CD14-positive monocyte (primary cell): ENCODE measurements around the gene TAS2R9. TPM values are rescaled to one million over a fixed set of nuclear protein-coding genes. Genes with fewer than 3 reads are reported as not detected.

Experiments
- DNase-seq, 3 donors: peaks; one replicate each; pipeline ENCODE4 v3.0.0-alpha.2; 2011 to 2022
- H2AFZ ChIP-seq: 2 replicates; pipeline ENCODE4 v1.6.0; 2012; ENCODE audit warnings: mild to moderate bottlenecking, low read depth, low read length, inconsistent platforms; ENCODE audit not compliant: insufficient read depth, poor library complexity, severe bottlenecking
- H3K27ac ChIP-seq, 2 donors: 1 replicate in 1 of 2; 2 replicates in 1 of 2; pipeline ENCODE4 v1.5.1; 2012 to 2013; ENCODE audit warnings: low read length in 2 of 2, control low read depth in 1 of 2, inconsistent platforms in 1 of 2, low read depth in 1 of 2, mild to moderate bottlenecking in 1 of 2
- H3K27me3 ChIP-seq, 2 donors: one replicate each; pipeline versions ENCODE4 v1.6.0 to v1.6.1; 2011 to 2013; ENCODE audit warnings: low read length in 2 of 2; ENCODE audit not compliant: control insufficient read depth in 2 of 2, insufficient read depth in 2 of 2
- H3K36me3 ChIP-seq, 2 donors: replicated peaks in 1 of 2; 1 replicate in 1 of 2; 2 replicates in 1 of 2; pipeline versions ENCODE4 v1.5.1 to v1.6.1; 2012 to 2013; ENCODE audit warnings: low read length in 2 of 2, control low read depth in 1 of 2, inconsistent platforms in 1 of 2, mild to moderate bottlenecking in 1 of 2; ENCODE audit not compliant: insufficient read depth in 2 of 2, control insufficient read depth in 1 of 2
- H3K4me1 ChIP-seq, 2 donors: 1 replicate in 1 of 2; 2 replicates in 1 of 2; pipeline versions ENCODE4 v1.5.1 to v1.6.1; 2012 to 2013; ENCODE audit warnings: low read length in 2 of 2, control low read depth in 1 of 2, inconsistent platforms in 1 of 2, mild to moderate bottlenecking in 1 of 2, moderate library complexity in 1 of 2; ENCODE audit not compliant: insufficient read depth in 2 of 2, control insufficient read depth in 1 of 2
- H3K4me2 ChIP-seq: replicated peaks from 2 replicates; pipeline ENCODE3; 2012; ENCODE audit warnings: low read length, moderate library complexity, mild to moderate bottlenecking; ENCODE audit not compliant: poor library complexity, severe bottlenecking; ENCODE audit errors: extremely low read depth
- H3K4me3 ChIP-seq, 3 experiments: fragments of 200-600 bp in 1 of 3; sonication (generic) in 1 of 3; replicated peaks in 1 of 3; 1 replicate in 2 of 3; 2 replicates in 1 of 3; pipeline ENCODE4 v1.5.1; 2011 to 2013; ENCODE audit warnings: low read length in 3 of 3, mild to moderate bottlenecking in 3 of 3, control low read depth in 2 of 3, low read depth in 2 of 3, inconsistent platforms in 1 of 3, moderate library complexity in 1 of 3
- H3K79me2 ChIP-seq: 2 replicates; pipeline ENCODE4 v1.6.0; 2012; ENCODE audit warnings: mild to moderate bottlenecking, control low read depth, inconsistent platforms, low read length, moderate library complexity; ENCODE audit not compliant: insufficient read depth
- H3K9ac ChIP-seq: 2 replicates; pipeline ENCODE4 v1.6.0; 2017; ENCODE audit warnings: low read length, mild to moderate bottlenecking; ENCODE audit not compliant: insufficient read depth, poor library complexity, severe bottlenecking
- H3K9me3 ChIP-seq, 2 donors: replicated peaks in 1 of 2; 1 replicate in 1 of 2; 2 replicates in 1 of 2; pipeline versions ENCODE4 v1.5.1 to v1.6.1; 2012 to 2013; ENCODE audit warnings: low read length in 2 of 2, control low read depth in 1 of 2; ENCODE audit not compliant: control insufficient read depth in 1 of 2, insufficient read depth in 1 of 2
- H4K20me1 ChIP-seq: 2 replicates; pipeline ENCODE4 v1.6.0; 2012; ENCODE audit warnings: mild to moderate bottlenecking, low read length, control low read depth, moderate library complexity; ENCODE audit not compliant: insufficient read depth
- H3K27ac Mint-ChIP-seq, 7 donors: one replicate each; pipeline ENCODE4 v1.8.0; 2020; ENCODE audit warnings: mild to moderate bottlenecking in 7 of 7, mixed read lengths in 7 of 7, moderate library complexity in 6 of 7, inconsistent platforms in 2 of 7
- H3K27me3 Mint-ChIP-seq, 3 donors: one replicate each; pipeline ENCODE4 v1.8.0; 2021 to 2022; ENCODE audit warnings: low read depth in 3 of 3, mild to moderate bottlenecking in 3 of 3, mixed read lengths in 3 of 3, moderate library complexity in 3 of 3, inconsistent platforms in 1 of 3
- H3K36me3 Mint-ChIP-seq, 2 donors: one replicate each; pipeline ENCODE4 v1.8.0; 2020; ENCODE audit warnings: mixed read lengths in 2 of 2, inconsistent platforms in 1 of 2, mild to moderate bottlenecking in 1 of 2
- H3K4me1 Mint-ChIP-seq: one replicate; pipeline ENCODE4 v1.8.0; 2020; ENCODE audit warnings: mild to moderate bottlenecking, mixed read lengths
- H3K4me3 Mint-ChIP-seq, 2 donors: one replicate each; pipeline ENCODE4 v1.8.0; 2020; ENCODE audit warnings: mild to moderate bottlenecking in 2 of 2, mixed read lengths in 2 of 2, moderate library complexity in 1 of 2
- H3K9me3 Mint-ChIP-seq, 7 donors: one replicate each; pipeline ENCODE4 v1.8.0; 2020 to 2022; ENCODE audit warnings: mixed read lengths in 7 of 7, mild to moderate bottlenecking in 6 of 7, moderate library complexity in 6 of 7, inconsistent platforms in 2 of 7
- CTCF ChIP-seq: fragments of 200-600 bp; IDR thresholded peaks from one replicate; pipeline ENCODE4 v1.8.0; 2022; ENCODE audit warnings: antibody characterized with exemption, mild to moderate bottlenecking
- WGBS: methylation state at CpG from one replicate; pipeline ENCODE4 v1.1.5; 2013; ENCODE audit warnings: missing lambda C conversion rate; ENCODE audit not compliant: insufficient coverage; 5-methylcytosine and 5-hydroxymethylcytosine counted together
- intact Hi-C, 2 donors: fragments of 100-400 bp; cut with micrococcal nuclease; formaldehyde crosslinking; loops; one replicate each; pipeline versions ENCODE4 v1.15.0 to v1.15.1; 2023
- polyA plus RNA-seq, 3 donors: library from polyadenylated mRNA; depleted of rRNA in 1 of 3; unstranded in 2 of 3; stranded (reverse) in 1 of 3; fragments of 300-500 nt in 2 of 3; fragments of >200 nt in 1 of 3; fragmentation: Illumina TruSeq in 2 of 3; gene quantifications; 1 replicate in 2 of 3; 2 replicates in 1 of 3; pipeline ENCODE4 v1.2.3, GENCODE V29; 2012 to 2021

TAS2R9 gene
- polyA plus RNA-seq, 3 donors, result not detected

DNA sequence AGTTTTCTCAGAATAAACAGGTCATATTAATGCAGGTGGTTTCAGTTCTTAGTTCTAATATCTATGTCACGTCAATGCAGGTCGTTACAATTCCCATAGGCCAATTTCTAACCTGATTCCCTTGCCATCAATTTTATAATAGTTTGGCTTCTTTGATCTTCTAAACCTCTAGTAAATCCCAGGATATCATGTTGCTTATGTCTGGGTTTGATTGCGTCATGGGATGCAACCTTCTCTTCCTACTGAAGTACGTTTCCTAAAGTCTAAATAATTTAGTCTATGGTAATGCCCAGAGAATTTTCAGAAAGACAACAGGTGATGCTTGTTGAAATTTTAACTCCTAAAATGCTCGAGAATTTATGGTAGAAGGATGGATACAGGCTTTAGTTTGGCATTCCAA, 26.7 kb downstream of the TAS2R9 start:
- Mint-ChIP-seq H3K27me3 (peaks cover 0 to 1% (median 0%) of the 10 kb centered on the region in 3 donors), H3K4me3 (no peak overlapping the region), H3K36me3 (no peaks in the 10 kb centered on the region), H3K4me1 (no peaks in the 10 kb centered on the region), H3K9me3 (peaks cover 0 to 6% (median 0%) of the 10 kb centered on the region in 7 donors), H3K27ac (no peak overlapping the region)
- H3K79me2 ChIP-seq, result no peaks in the 10 kb centered on the region
- no peaks in the 10 kb centered on the region for H4K20me1 ChIP-seq
- no peak for TF ChIP-seq CTCF
- 83% methylated on average over 1 of the region's 5 CpGs for WGBS
- intact Hi-C loops, result no loop called here
- no peak overlapping the region for H3K4me3 ChIP-seq
- no peaks in the 10 kb centered on the region for H3K27me3 ChIP-seq
- H3K4me1 ChIP-seq, result no peaks in the 10 kb centered on the region
- H3K4me2 ChIP-seq, result no peak overlapping the region
- H2AFZ ChIP-seq, result no peak overlapping the region
- H3K9me3 ChIP-seq, result no peaks in the 10 kb centered on the region
- no peak overlapping the region for H3K9ac ChIP-seq
- no peak overlapping the region for H3K27ac ChIP-seq
- no peak for DNase-seq
- H3K36me3 ChIP-seq, result no peaks in the 10 kb centered on the region

DNA sequence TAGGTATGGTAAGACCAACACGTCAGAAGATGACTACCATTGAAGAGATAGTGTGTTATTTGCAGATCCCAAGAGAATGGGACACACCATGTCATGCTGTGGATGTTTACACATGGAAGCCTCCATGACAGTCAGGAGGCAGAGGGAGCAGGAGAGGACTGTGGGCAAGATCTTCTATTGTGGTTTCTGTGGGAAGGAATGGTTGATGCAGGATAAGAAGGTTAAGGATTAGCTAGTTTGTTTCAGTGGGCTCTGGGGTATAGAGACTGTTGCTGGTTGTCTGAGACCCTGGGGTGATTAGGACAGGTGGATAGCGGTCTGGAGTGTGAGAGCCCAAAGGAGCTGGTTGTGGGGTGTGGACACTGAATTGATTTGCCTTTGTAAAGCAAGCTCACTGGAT, 30.9 kb downstream of the TAS2R9 start:
- no peak overlapping the region for H3K27ac Mint-ChIP-seq
- no peaks in the 10 kb centered on the region for H3K4me1 Mint-ChIP-seq
- no peaks in the 10 kb centered on the region for H3K36me3 Mint-ChIP-seq
- H2AFZ ChIP-seq, result no peak overlapping the region
- H3K4me3 ChIP-seq, result no peak overlapping the region
- TF ChIP-seq CTCF, result no peak
- H3K9me3 Mint-ChIP-seq, result peaks cover 0 to 4% (median 0%) of the 10 kb centered on the region in 7 donors
- no peaks in the 10 kb centered on the region for H3K79me2 ChIP-seq
- DNase-seq, result no peak
- H3K27ac ChIP-seq, result no peak overlapping the region
- no peaks in the 10 kb centered on the region for H3K27me3 ChIP-seq
- peaks cover 0 to 1% (median 0%) of the 10 kb centered on the region in 3 donors for H3K27me3 Mint-ChIP-seq
- H3K9me3 ChIP-seq, result no peaks in the 10 kb centered on the region
- no peak overlapping the region for H3K4me2 ChIP-seq
- H4K20me1 ChIP-seq, result no peaks in the 10 kb centered on the region
- H3K36me3 ChIP-seq, result no peaks in the 10 kb centered on the region
- intact Hi-C loops, result loop anchor here in 1 of 2 donors (10.0 kb wide), 1 partner anchor 706 kb away; no protein-coding TSS in a partner anchor
- WGBS, result 80% methylated on average over 2 of the region's 2 CpGs
- no peak overlapping the region for H3K9ac ChIP-seq
- H3K4me1 ChIP-seq, result no peaks in the 10 kb centered on the region
- no peak overlapping the region for H3K4me3 Mint-ChIP-seq
